GM13976 (cell line): ENCODE data around the gene MATCAP1.

Experiments used
- DNase-seq: peaks from one replicate; pipeline ENCODE4 v3.0.0; 2012; ENCODE audit warnings: low spot score
- in situ Hi-C: fragments of 300-500 bp; cut with MboI; formaldehyde crosslinking; loops from one replicate; pipeline ENCODE4 v1.12.0; 2022; ENCODE audit warnings: low sequenced_read_pairs, mixed read lengths, inconsistent platforms; ENCODE audit not compliant: unreplicated experiment
- TF ChIP-seq, protein P1 (sequence below): IDR thresholded peaks from 2 replicates; pipeline ENCODE4 v1.5.1; 2012; ENCODE audit warnings: borderline replicate concordance, mild to moderate bottlenecking; ENCODE audit not compliant: insufficient read depth; ENCODE audit errors: extremely low read depth, missing control alignments, control extremely low read depth

MATCAP1 gene

DNA sequence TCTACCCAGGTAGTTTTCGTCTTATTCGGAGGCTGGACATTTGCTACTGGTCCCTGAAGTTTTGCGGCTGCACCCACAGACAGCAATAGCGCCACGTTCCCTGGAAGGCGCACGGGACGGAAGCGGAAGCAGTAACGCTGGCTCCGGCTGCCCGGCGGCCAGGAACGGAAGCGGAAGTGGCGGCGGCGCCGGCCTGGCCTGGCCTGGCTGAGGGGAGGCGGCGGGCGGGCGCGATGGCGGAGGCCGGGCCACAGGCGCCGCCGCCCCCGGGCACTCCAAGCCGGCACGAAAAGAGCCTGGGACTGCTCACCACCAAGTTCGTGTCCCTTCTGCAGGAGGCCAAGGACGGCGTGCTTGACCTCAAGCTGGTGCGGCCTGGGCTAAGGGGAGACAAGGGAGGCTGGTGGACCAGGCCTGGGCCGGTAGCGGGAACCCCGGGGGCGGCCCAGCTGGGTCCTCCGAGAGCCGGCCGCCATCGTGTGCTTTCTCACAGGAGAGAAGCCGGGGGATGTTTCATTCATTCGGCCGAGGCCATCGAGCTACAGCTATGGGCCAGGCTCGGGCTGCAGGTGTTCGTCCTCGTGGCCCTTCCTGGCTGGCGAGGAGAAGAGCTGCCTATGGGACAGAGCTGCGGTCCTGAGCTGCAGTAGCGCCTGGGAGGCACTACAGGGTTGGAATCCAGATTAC is 8.4 kb upstream of the MATCAP1 start, which contains the start of gene E2F4:
Gene E2F4, plus strand, starts transcription at position 161 of the 687 bp plus-strand sequence. Its CDS starts 73 bp downstream, at position 234.
- peak; percentile 96 for DNase-seq
- TF ChIP-seq, protein P1, sequence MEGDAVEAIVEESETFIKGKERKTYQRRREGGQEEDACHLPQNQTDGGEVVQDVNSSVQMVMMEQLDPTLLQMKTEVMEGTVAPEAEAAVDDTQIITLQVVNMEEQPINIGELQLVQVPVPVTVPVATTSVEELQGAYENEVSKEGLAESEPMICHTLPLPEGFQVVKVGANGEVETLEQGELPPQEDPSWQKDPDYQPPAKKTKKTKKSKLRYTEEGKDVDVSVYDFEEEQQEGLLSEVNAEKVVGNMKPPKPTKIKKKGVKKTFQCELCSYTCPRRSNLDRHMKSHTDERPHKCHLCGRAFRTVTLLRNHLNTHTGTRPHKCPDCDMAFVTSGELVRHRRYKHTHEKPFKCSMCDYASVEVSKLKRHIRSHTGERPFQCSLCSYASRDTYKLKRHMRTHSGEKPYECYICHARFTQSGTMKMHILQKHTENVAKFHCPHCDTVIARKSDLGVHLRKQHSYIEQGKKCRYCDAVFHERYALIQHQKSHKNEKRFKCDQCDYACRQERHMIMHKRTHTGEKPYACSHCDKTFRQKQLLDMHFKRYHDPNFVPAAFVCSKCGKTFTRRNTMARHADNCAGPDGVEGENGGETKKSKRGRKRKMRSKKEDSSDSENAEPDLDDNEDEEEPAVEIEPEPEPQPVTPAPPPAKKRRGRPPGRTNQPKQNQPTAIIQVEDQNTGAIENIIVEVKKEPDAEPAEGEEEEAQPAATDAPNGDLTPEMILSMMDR: no peak
- in situ Hi-C loops: no loop called here

DNA sequence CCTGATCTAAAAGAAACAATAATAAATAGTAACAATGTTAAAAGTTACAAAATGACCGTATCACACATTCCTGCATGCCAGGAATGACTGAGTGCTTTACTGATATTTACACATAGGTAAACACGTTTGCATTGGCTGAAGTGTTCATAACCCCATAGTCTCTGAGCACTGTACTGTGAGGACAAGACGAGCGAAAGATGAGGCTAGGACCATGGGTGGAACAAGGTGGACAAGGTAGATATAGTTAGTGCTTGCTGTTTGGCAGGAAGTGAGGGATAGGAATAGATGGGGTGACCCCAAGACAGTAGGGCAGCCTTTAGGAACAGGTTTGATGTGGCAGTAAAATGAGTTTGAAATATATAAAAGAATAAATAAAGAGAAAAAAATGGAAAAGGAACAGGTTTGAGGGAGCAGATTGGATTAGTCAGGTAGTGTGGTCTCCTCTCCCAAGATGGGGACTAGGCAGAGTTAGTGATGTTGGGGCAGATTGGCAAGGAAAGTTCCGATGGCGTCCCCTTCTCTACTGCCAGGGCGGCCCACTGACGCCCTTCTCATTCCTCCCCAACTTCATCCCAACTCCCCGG is 7.7 kb upstream of the MATCAP1 start:
- no peak for DNase-seq
- TF ChIP-seq, protein P1: no peak
- in situ Hi-C loops: no loop called here

DNA sequence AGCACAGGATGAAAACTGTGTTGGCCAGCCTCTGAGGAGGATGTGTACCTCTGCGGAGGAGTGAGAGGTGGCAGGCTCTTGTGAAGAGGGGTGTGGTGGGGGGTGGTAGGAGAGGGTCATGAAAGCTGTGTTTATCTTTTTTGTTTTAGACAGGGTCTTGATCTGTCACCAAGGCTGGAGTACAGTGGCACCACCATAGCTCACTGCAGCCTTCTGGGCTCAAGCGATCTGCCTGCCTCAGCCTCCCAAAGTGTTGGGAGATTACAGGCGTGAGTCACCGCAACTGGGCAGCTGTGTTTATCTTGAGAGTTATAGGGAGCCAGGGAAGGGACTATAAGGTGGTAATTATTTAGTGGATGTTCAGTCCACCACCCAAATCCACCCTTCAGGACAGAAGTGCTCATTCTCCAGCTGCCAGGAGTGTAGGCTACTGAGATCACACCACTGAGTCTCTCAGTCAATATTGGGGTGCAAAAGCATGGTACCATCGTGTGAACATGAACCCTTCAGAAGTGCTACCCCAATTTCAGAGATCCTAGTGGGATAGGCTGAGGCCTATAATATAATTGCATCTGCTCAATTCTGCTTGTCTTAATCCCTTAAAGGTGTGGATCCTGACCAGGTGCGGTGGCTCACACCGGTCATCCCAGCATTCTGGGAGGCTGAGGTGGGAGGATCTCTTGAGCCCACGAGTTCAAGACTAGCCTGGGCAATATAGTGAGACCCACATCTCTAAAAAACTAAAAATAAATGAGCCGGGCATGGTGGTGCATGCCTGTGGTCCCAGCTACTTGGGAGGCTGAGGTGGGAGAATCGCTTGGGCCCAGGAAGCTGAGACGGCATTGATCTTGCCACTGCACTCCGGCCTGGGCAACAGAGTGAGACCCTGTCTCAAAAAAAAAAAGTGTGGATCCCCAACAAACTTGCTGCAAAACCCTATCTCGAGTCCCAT is 7.0 kb upstream of the MATCAP1 start:
- no peak for DNase-seq
- TF ChIP-seq, protein P1: no peak
- in situ Hi-C loops: no loop called here

DNA sequence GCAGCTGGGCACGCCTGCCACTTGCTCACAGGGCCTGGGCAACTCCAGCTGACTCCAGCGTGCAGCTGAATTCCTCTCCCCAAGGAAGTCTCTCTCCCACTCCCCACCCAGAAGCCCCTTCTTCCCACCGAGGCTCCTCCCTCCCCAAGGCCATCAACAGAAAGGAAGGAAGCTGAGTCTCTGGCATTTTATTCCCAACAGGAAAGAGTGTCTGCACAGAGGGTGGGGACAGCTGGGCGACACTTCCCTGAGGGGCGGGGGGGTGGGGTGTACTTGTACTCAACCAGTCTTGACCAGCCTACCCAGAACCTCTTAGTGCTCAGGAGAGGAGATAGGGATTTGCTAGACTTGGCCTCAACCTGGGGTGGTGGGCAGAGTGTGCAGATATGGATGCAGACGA is 6.3 kb upstream of the MATCAP1 start, which contains the start of gene EXOC3L1:
Gene EXOC3L1, minus strand, starts transcription at position 96 of the 400 bp plus-strand sequence. CDS start 460 bp downstream, outside the sequence.
- no peak for DNase-seq
- in situ Hi-C loops: no loop called here
- TF ChIP-seq, protein P1: no peak

DNA sequence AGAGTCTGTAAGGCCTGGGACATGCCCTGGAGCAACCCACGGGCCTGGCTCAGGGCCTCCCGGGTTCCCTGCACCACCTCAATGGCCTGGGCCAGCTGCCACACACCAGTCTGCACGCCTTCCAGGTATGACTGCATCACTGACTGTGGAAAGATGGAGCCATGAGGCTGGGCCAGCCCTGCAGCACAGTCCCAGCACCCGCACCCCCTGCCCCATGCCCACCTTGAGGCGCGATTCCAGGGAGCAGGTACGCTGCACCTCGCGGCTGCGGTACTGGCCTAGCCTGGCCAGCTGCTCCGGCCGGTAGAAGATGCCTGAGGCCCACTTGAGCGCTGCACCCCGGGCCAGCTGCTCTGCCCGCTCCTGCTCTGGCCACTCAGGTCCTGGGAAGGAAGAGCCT is 5.0 kb upstream of the MATCAP1 start:
- TF ChIP-seq, protein P1: no peak
- no peak for DNase-seq
- in situ Hi-C loops: no loop called here

DNA sequence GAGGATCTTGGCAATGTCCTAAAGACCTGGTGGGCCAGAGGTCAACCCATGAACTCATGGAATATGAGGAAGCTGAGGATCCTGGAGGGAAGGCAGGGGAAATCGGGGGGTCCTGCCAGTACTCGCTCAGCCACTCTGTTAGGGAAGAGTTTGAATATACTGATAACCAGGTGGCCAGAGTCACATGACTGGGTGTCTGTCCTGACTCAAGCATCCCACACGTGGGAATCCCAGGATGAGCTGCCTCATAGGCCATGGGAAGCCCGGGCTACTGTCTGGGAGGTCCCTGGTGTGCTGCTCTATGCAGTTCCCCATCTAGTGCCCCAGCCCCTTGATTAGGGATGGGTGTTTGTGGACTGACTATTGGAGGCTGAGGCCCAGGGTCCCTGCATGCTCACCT is 4.6 kb upstream of the MATCAP1 start:
- in situ Hi-C loops: no loop called here
- TF ChIP-seq, protein P1: no peak
- no peak for DNase-seq
